GM18526 (cell line): ENCODE results near the gene TOPORS.

Experiments used
- POLR2A ChIP-seq: IDR thresholded peaks from 3 replicates; pipeline ENCODE4 v1.6.1; 2011; ENCODE audit not compliant: insufficient read length; ENCODE audit errors: extremely low read depth

The TOPORS gene

DNA sequence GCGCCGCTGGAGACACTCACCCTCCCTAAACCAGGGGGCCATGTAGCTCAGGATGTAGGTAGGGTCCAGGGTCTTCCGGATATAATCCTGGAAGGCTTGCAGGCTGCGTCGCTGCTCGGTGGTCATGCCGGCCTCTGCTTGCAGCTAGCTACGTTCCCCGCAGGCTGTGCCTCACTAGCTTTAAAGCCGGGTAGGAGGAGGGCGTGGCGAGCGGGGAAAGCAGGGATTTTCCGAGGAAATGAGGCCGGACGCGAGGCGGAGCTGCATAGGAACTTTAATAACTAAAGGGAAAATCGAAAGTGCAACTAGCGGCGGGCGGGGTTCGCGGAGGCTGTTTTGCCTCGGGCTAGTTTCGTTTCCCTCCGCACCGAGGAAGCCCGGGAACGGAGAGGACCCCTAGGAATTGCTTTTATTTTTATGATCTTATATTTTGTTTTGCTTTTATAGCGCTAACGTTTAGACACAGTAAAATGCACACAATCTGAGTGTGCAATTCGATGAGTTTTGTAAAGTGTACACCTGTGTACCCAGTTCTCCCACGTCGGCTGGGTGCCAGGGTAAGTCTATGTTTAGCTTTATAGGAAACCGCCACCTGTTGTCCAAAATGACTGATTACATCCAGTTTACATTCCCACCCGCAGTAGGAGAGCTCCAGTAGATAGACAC, 26.2 kb downstream of the TOPORS start, which contains the start of gene RIGI:
Gene RIGI, minus strand, starts transcription at position 156 of the 666 bp plus-strand sequence. Its CDS starts 30 bp downstream, at position 126.
- TF ChIP-seq POLR2A, result peak; percentile 71

DNA sequence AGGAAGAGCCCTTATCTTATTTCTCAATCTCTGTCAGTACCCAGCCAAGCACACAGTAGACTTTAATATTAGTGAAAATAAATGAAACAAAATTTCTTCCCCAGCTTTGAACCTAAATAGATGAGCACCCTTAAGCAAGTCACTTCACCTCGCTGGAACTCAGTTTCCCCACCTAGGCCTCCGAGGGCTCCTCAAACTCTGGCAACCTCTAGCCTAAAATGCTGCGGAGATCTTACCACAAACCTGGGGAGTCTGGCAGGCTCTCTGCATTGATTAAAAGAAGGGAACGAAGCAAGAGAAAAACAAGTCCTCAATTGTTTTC, 26.7 kb downstream of the TOPORS start:
- TF ChIP-seq POLR2A, result no peak

DNA sequence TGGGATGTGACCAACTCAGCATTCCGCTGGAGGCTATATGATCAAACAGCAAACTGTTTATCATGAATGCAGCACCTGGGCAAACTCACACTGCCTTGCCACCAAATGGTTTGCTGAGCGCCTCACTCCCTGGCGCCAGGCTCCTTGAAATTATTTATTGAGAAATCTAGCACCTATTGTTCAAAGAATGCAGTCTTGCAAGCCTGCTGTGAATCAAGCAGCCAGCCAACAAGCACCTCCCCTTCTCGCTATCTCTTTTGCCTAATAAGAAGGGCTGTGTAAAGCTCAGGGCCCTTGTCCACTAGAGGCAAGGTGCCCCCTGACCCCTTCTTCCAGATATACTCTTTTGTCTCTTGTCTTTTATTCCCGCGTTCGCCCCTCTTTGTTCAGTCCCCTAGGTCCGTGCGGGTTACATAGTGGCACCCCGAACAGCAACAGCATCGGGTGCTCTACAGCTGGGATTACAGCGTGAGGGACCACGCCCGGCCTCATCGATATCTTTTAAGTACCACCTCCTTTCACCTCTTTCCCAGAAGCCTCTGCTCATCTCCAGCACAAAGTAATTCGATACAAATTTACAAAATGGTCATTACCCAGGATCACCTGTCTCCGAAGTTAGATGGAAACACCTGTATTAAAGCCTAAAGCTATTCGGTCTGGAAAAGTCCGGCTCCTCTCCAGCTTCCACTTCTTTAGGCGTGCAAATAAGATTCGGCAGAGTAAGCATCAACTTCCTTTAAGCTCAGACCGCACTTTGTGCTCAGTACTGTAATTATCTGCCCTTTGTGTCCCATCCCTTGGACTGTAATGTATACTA, 27.3 kb downstream of the TOPORS start:
- no peak for TF ChIP-seq POLR2A

DNA sequence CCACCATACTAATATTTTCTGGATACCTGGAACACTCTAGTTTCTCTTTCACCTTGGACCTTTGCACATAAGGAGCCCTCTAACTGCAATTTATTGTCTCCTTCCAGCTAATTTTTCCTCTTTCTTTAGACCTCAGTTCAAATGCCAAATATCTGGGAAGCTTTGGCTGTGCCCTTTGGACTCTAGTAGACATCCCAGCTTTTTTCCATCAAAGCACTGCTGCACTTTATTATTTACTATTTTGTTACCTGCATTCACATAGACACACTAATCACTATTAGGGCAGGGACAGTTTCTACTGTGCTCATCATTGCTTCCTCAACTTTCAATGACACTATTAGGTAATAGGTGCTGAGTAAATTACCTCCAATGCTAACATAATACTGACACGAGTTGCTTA, 28.5 kb downstream of the TOPORS start:
- no peak for TF ChIP-seq POLR2A

DNA sequence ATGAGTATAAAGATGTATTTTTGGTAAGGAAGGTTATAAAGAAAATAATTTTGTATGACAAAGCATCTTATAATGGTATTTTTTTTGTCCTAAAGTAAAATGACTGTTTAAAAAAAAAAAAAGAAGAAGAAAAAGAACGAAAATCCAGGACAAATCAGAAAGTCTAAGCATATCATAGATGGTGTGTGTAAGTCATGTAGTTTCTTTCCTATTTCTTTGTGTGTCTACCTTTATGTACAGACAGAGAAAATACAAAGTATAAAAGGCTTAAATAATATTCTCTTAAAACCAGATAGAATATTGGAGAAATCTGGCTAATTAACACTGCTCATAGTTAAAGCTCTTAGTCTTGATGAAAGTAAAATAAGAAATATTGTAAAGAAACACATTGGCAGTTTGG, 34.1 kb downstream of the TOPORS start:
- TF ChIP-seq POLR2A, result no peak

DNA sequence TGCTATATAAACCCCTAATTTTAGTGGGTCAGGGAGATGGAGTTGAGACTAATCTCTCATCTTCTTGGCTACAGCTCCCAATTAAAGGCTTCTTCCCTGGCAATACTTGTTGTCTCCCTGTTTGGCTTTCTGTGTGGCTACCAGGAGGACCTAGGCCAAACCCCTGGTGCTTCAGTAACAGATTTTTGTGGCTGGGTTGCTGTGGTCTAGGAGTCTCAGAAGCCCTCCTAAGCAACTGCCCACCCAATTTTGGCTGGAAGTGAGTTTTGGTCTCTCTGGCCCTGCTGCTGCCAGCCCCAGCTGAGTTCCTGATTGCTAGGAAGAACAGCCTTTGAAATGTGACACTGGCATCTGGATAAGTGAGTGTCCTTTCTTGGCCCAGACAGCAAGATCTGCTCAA, 36.1 kb downstream of the TOPORS start:
- TF ChIP-seq POLR2A, result no peak

DNA sequence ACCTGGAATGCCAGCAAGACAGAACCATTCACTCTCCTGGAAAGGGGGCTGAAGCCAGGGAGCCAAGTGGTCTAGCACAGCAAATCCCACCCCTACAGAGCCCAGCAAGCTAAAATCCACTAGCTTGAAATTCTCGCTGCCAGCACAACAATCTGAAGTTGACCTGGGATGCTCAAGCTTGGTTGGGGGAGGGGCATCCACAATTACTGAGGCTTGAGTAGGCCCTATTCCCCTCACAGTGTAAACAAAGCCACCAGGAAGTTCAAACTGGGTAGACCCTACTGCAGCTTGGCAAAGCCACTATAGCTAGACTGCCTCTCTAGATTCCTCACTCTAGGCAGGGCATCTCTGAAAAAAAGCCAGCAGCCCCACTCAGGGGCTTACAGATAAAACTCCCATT, 43.7 kb downstream of the TOPORS start:
- no peak for TF ChIP-seq POLR2A

DNA sequence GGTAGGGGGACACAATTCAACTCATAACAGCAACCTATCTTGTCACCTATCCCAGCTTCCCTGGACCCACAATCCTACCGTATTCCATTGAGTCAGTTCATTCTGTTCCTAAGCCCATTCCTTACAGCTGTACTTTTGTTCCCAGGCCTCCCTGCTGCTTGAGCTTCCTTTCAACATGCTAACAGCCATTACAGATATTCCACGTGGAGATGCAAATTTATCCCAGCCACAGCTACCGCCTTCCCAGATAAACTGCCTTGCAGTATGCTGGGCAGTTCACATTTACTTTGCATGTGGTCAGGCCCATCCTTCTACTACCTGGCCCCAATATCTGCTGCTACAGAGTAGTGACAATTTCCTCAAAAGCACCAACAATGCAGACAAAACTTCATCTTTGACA, 49.4 kb downstream of the TOPORS start:
- no peak for TF ChIP-seq POLR2A

DNA sequence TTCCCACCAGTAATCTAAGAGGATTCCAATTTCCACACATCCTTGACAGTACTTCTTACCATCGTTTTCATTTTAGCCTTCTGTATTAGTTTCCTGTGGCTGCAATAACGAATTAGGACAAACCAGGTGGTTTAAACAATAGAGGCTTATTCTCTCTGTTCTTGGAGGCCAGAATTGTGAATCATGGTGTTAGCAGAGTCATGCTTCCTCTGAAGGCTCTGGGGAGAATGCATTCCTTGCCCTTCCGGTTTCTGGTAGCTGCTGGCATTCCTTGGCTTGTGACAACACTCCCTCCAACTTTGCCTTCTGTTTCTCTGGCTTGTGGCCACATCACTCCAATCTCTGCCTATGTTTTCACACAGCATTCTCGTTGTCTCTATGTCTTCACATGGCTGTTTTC, 49.9 kb downstream of the TOPORS start:
- no peak for TF ChIP-seq POLR2A

DNA sequence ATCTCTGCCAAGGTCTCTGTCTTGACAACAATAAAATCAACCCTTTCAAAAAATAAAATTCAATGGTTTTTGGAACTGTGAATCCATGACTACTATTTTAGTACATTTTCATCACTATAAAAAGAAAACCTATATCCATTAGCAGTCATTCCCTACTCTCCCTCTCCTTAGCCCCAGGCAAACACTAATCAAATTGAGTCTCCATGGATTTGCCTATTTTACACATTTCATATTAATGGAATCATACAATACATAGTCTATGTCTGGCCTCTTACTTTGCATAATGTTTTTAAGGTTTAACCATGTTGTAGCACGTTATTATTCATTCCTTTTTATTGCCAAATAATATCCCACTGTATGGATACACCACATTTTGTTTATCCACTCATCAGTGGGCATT, 50.5 kb downstream of the TOPORS start:
- no peak for TF ChIP-seq POLR2A

DNA sequence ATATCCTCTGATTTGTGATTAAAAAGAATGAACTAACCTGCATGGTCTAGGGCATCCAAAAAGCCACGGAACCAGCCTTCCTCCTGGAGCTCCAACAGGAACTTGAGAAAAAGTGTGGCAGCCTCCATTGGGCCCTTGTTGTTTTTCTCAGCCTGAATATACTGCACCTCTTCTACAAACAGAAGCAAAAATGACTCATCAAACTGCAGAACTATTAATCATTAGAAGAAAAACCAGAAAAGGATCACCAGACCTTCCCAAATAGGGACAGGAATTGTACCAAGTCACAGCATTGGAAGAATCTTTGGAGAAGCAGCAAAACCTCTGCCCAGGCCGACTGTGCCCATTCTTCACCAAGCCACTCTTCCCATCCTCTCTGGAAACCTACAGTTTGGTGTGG, 51.6 kb downstream of the TOPORS start:
- TF ChIP-seq POLR2A, result no peak

DNA sequence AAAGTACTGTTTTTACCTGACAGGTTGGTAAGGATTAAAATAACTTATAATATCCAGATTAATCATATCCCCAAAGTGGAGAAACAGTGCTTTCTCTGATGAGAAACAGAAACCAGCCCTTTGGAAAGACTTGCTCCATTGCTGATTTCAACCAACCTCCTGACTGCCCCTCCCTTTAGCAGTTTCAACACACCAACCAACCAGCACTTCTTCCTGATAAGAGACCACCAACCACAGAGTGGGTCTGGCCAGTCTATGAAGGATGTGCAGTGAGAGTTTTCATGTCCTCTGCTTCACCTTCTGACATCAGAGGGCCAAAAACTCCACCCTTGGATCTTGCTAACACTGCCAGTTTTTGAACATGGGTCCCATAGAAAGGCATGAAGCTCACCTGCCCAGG, 54.5 kb downstream of the TOPORS start:
- no peak for TF ChIP-seq POLR2A

DNA sequence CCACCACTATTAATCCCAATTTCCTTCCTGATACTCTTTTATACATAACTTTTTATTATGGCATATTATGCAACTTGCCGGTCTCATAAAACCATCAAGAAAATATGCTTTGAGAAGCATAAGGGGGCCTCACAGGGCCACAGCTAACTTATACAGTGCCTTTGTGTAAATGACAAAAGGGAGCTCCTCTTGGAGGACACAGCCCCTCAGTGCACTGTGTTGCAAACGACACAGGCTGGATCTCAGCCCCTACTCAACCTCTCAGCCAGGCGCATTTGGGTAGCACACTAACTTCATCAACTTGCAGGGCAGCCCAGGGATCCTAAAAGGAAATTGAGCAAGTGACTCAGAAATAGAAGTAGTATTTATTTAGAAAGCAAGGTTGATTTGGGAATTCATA, 61.8 kb downstream of the TOPORS start:
- TF ChIP-seq POLR2A, result no peak
